Retina (tissue), 1 donor: Measurements from ENCODE around the gene CYTH3.

ENCODE experiments used
- DNase-seq: peaks from one replicate; pipeline ENCODE4 v3.0.0-alpha.2; 2016

The CYTH3 gene

GRCh38 chr7:6188389-6188788 lies 84.0 kb downstream of the CYTH3 start:
- DNase-seq: no peak

- DNase-seq: no peak
Observed at GRCh38 chr7:6186577-6186976, 85.8 kb downstream of the CYTH3 start.

- peak; percentile 44 for DNase-seq
Observed at GRCh38 chr7:6182993-6183392, 89.4 kb downstream of the CYTH3 start.

GRCh38 chr7:6181136-6181535 lies 91.3 kb downstream of the CYTH3 start:
- no peak for DNase-seq

GRCh38 chr7:6180344-6180725 lies 92.1 kb downstream of the CYTH3 start:
- DNase-seq: no peak

DNA sequence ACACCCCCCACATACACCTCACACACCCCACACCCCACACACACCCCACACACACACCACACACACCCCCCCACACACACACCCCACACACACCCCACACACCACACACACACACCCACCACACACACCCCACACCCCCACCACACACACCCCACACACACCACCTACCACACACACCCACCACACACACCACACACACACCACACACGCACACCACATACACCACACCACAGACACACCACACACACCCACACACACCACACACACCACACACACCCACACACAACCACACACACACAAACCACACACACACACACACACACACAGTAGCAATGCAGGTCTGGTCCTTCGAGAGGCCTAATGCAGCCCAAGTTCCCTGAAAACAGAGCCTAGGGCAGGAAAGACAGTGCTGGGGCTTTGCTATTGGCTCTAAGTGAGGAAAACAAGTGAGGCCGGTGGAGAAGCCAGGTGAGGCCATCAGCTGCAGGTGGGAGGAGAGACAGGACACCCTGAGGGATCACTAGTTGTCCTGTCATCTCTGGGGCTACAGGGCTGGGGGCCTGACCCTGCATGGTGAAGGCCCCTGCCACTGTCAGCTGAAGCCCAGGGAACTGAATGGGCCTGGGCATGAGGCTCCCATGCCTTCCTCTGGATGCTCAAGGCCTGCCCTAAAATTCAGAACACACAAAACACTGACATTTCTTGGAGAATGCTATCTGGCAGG lies 92.6 kb downstream of the CYTH3 start:
- no peak for DNase-seq

DNA sequence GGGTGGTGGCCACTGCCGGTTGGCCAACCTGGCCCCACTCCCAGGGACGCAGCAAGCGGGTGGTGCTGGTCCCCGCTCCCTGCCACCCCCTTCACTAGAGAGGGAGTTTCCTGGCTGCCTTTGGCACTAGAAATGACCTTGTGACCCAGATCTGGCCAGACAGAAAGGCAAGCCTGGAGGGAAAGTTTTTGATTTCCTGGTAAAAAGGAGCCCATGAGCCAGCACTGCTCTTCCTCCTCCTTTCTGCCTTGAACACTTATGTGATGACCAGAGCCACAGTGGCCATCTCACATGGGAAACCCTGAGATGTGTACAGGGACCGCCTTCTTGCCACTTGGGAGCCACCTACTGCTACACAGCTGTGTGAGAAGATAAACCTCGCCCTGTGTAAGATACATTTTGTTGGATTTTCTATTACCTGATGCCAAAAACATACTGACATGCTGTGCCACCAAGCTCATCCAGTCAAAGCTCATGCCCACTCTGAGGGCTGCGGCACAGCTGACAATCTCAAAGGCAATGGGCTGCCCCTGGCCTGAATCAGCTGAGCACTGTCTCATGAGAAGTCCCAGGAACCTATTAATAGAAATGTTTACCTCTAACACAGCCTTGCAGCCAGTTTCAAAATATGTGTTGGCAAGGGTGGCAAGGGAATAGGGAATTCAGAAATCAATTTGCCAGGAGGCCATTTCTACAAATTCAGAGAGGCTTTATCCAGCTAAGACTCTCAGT lies 94.0 kb downstream of the CYTH3 start:
- no peak for DNase-seq

- no peak for DNase-seq
Observed at GRCh38 chr7:6175645-6176044, 96.8 kb downstream of the CYTH3 start.

- DNase-seq: no peak
Observed at GRCh38 chr7:6172910-6173295, 99.5 kb downstream of the CYTH3 start.

GRCh38 chr7:6172224-6172909 lies 100.1 kb downstream of the CYTH3 start:
- peak; percentile 50 for DNase-seq

DNA sequence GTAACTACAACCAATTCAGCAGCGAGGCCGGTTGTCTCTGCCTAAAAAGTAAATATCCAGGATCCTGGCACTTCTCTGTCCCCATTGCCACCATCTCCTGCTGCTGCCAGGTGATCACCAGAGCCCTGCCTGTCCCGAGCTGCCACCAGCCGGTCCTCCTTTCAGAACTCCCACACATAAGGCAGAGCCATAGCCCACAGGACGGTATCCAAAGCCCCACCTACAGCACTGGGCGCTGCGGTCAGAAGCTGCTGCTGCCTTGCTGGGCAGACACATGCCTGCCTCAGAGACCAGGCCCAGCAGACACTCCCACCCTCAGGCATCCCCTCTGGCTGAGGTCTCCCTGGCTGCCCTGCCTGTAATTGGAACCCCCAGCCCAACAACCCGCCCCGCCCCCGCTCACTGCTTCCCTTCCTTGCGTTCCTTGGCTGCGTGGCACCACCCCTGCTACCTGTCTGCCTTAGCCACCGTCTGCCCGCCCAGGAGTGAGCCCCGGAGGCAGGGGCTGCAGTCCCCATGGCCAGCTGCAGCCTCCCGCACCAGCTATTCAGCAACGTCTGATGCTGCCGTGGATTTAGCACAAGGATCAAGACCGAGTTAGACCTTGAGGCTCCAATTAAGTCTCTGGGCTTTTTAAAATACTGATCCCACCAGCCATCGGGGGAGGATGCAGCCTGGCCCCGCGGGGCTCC lies 100.7 kb downstream of the CYTH3 start:
- peak; percentile 26 for DNase-seq

DNA sequence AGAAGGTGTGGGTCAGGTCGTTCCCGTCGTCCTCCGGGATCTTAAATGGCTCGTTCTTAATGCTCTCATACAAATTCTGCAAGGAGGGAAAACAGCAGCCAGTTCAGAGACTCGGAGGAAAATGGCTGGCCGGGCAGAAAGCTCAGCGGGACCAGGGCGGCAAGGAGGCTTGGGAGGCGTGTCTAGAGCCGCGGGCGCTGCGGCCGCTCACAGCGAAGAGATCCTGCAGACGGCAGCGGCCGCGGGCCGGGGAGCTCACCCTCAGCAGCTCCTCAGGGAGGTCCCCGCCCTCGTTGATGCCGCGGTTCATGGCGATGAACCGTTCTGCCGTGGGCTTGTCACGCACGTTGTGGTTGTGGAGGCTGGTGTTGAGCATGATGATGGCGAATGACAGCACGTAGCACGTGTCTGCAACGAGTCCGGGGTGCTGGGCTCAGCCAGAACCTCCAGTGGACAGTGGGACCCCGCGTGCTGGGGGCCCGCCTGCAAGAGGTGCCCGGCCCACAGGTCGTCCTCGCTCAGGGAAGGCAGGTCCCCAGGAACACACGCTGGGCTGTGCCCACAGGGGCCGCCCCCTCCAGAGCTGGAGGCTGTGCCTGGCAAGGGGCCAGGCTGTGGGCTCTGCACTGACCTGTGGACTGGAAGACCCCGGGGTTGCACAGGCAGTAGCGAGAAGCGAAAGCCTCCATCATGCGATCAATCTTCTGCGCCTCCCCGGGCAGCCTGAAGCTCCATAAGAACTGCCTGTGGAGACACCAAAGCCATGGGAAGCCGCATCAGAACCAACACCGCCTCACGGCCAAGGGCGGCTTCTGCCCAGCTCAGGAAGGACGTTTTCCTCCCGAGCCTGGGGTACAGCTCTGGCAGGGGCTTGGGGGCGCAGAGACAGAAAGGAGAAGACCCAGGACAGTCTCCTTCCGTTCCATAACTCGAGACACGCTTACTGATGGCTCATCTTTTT lies 101.6 kb downstream of the CYTH3 start:
- peak; percentile 61 for DNase-seq

GRCh38 chr7:6169805-6170520 lies 102.5 kb downstream of the CYTH3 start:
- no peak for DNase-seq

- peak; percentile 39 for DNase-seq
Observed at GRCh38 chr7:6168477-6168868, 104.0 kb downstream of the CYTH3 start.

- peak; percentile 40 for DNase-seq
Observed at GRCh38 chr7:6167587-6168476, 104.6 kb downstream of the CYTH3 start.

DNA sequence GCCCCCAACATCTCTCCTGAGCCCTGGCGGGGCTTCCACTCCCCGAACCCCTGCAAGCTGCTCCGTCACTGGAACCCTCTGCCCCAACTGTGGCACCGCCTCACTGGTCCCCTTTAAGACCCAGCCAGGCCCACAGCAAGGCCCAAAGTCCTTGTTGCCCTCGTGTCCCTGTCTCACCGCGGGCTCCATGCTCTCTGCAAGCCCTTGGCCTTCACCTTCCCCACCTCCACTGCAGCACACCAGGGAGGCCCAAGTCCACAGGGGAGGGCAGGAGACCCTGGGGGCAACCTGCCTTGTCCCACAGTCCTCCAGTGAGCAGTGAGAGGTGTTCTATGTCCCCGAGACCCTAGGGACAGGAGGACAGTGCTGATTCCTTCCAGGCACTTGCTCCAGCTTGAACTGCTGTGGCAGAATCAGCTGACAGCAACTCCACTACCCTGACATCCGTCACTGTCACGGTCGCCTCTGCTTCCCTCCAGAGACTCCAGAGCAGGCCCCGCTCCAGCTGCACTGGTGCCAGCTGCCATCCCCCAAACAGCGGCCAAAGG lies 105.3 kb downstream of the CYTH3 start:
- DNase-seq: peak; percentile 46

- peak; percentile 54 for DNase-seq
Observed at GRCh38 chr7:6166443-6166891, 106.0 kb downstream of the CYTH3 start.

GRCh38 chr7:6165521-6166320 lies 106.7 kb downstream of the CYTH3 start:
- no peak for DNase-seq

- DNase-seq: peak; percentile 23
Observed at GRCh38 chr7:6165075-6165474, 107.3 kb downstream of the CYTH3 start.
